ENCODE data around the gene CDKN2C.

- TF ChIP-seq CTCF (IDR thresholded peaks at IDR 0.05): no peak
- TF ChIP-seq POLR2A (IDR thresholded peaks at IDR 0.05): no peak
- TF ChIP-seq EP300 (IDR thresholded peaks at IDR 0.05): no peak
Measured at GRCh38 chr1:50936321-50936720, 33.7 kb upstream of the CDKN2C start.
